Tibial nerve (tissue), 3 donors: ENCODE results near the gene UMAD1.

Experiments
- CTCF ChIP-seq, 5 experiments: fragments of 200-600 bp in 3 of 5; fragments of 450-650 bp in 2 of 5; sonication (generic) in 3 of 5; IDR thresholded peaks; one replicate each; pipeline ENCODE4 v1.5.1; 2016 to 2019; ENCODE audit warnings: antibody characterized with exemption in 5 of 5, mild to moderate bottlenecking in 3 of 5, moderate library complexity in 2 of 5
- POLR2A ChIP-seq, 2 donors: fragments of 450-650 bp; IDR thresholded peaks; one replicate each; pipeline ENCODE4 v1.6.1; 2017; ENCODE audit warnings: antibody characterized with exemption in 2 of 2, mild to moderate bottlenecking in 2 of 2, moderate library complexity in 2 of 2

GRCh38 chr7:7719236-7719635, 78.7 kb downstream of the UMAD1 start:
- TF ChIP-seq POLR2A (IDR thresholded peaks at IDR 0.05) (no peak), CTCF (IDR thresholded peaks at IDR 0.05) (no peak)
